ENCODE data around the gene BOD1L1.

The BOD1L1 gene

DNA sequence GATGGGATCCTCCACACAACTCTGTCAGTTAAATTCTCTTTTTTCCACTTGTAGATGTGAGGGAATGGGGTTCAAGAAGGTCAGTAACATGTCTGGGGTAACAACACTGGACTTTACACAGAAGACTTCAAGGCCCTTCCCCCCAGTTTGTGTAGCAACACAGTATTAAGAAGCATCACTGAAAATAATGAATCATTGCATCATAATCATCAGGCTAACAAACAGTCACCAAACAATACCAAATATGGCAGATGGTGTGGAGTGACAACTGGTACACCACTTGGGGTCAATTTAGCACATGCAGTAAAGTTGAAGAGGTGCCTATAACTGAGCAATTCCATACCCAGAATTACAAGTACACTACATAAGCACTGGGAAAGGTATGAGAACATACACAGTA is 38.6 kb downstream of the BOD1L1 start:
- H3K4me3 ChIP-seq (ENCODE audit: control insufficient read depth, low read depth, low read length) = no peak overlapping the region
- TF ChIP-seq, protein P1, sequence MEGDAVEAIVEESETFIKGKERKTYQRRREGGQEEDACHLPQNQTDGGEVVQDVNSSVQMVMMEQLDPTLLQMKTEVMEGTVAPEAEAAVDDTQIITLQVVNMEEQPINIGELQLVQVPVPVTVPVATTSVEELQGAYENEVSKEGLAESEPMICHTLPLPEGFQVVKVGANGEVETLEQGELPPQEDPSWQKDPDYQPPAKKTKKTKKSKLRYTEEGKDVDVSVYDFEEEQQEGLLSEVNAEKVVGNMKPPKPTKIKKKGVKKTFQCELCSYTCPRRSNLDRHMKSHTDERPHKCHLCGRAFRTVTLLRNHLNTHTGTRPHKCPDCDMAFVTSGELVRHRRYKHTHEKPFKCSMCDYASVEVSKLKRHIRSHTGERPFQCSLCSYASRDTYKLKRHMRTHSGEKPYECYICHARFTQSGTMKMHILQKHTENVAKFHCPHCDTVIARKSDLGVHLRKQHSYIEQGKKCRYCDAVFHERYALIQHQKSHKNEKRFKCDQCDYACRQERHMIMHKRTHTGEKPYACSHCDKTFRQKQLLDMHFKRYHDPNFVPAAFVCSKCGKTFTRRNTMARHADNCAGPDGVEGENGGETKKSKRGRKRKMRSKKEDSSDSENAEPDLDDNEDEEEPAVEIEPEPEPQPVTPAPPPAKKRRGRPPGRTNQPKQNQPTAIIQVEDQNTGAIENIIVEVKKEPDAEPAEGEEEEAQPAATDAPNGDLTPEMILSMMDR (conservative IDR thresholded peaks at IDR 0.05; ENCODE audit: control insufficient read depth, insufficient read depth, low read depth, low read length) = no peak
- peak; percentile 8 for DNase-seq (ENCODE audit: low read depth)

DNA sequence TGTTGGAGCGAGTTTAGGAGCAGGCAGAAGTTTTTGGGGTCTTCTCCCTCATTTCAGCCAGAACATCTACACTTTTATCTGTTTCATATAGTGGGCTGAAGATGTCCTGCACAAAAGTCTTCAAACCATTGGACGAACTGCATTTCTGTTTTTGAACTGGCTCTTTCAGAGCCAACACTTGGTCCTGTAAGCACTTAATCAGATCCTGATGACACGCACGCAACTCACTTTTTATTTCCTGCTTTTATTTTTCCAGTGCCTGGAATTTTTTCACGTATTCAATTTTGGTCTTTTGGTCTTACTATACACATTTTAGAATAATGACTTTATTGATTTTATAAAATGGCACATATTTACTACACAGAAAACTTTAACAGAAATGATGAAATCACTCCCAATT is 43.0 kb downstream of the BOD1L1 start:
- H3K4me3 ChIP-seq (ENCODE audit: control insufficient read depth, low read depth, low read length) = no peak overlapping the region
- peak; percentile 40 for DNase-seq (ENCODE audit: low read depth)
- TF ChIP-seq, protein P1 (conservative IDR thresholded peaks at IDR 0.05; ENCODE audit: control insufficient read depth, insufficient read depth, low read depth, low read length) = no peak

DNA sequence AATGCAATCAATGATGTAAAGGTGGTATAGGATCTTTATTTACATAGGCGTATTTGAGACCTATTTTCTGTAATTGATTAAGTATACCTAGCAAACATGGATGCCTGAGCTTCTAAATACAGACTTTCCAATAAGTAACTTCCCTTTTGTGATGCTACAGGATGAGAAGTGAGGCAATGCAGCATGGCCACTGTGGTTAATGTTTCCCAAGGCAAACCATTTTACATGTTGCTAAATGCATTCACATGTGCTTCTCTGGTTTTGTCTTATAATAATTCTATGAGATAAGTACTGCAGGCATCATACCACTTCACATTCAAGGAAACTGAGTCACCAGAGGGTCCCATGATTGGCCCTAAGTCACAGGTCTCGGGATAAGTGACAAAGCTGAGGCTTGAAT is 47.5 kb downstream of the BOD1L1 start:
- TF ChIP-seq, protein P1 (conservative IDR thresholded peaks at IDR 0.05; ENCODE audit: control insufficient read depth, insufficient read depth, low read depth, low read length) = no peak

DNA sequence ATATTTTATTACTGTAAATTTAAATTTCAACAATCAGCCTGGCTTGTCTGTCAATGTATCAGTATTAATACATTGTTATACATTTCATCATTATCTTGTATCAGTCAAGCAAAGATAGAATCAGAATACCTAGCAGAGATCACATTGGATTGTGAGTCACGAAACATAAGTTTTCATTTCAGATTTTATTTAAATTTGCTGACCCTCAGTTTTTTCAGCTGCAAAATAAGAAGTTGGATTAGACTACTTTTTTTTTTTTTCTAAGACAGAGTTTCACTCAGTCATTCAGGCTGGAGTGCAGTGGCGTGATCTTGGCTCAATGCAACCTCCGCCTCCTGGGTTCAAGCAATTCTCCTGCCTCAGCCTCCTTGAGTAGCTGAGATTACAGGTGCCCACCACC is 49.9 kb downstream of the BOD1L1 start:
- TF ChIP-seq, protein P1 (conservative IDR thresholded peaks at IDR 0.05; ENCODE audit: control insufficient read depth, insufficient read depth, low read depth, low read length) = no peak
- no peak overlapping the region for H3K4me3 ChIP-seq (ENCODE audit: control insufficient read depth, low read depth, low read length)
- DNase-seq (ENCODE audit: low read depth) = no peak

More for the DNA sequence above, 47.5 kb downstream of the BOD1L1 start:
- no peak overlapping the region for H3K4me3 ChIP-seq (ENCODE audit: control insufficient read depth, low read depth, low read length)
- DNase-seq (ENCODE audit: low read depth) = no peak

DNA sequence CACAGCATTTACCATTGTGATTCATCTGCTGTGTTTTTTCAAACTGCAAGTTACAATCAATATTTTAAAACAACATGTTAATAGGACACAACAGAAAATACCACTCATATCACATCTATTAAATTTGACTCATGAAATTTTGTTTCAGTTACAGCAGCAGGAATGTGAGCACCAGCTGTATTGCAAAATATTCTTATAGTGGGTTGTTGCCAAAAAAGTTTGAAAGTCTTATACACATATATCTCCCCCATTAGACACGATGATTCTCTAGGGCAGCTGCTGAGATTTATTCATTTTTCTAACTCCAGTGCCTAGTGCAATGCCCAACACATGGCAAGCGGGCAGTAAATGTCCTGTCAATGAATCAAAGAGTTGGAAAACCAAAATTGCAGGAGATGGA is 56.6 kb downstream of the BOD1L1 start:
- TF ChIP-seq, protein P1 (conservative IDR thresholded peaks at IDR 0.05; ENCODE audit: control insufficient read depth, insufficient read depth, low read depth, low read length) = no peak
- H3K4me3 ChIP-seq (ENCODE audit: control insufficient read depth, low read depth, low read length) = no peak overlapping the region
- DNase-seq (ENCODE audit: low read depth) = no peak

DNA sequence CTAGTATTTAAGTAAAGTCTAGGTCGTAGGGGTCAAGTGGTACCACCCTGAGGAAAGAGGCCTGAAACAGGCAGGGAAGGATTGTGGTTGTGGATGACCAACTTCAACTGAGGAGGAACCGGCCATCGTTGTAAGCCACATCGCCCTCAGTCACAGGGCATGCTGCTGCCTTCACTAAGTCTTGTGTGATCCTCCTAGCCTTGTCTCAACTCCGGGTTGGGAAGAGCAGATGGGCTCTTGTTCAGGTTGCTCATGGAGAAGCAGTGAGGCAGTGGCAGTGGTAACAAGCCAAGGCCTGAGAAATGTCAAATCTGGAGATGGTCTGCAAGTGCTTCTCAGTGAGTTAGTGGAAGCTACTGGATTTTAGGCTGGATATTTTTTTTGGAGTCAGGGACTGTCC is 60.4 kb downstream of the BOD1L1 start:
- no peak for DNase-seq (ENCODE audit: low read depth)
- no peak overlapping the region for H3K4me3 ChIP-seq (ENCODE audit: control insufficient read depth, low read depth, low read length)
- TF ChIP-seq, protein P1 (conservative IDR thresholded peaks at IDR 0.05; ENCODE audit: control insufficient read depth, insufficient read depth, low read depth, low read length) = no peak

DNA sequence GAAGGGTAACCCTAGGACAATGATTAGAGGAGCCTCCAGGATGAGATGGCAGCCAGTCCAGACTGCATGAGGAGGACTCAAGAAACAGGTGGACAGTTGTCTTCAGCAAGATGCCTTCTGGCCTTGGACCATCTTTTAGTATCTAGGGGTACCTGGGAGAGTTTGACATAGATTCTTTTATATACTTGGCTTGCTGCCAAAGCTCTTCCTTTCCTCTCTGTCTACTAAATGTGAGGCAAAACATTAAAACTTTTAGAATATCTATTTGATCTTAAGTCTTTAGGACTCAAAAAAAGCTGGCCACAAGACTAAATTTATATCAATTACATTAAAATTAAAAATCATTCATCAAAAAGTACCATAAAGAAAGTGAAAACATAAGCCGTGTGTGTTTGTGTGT is 64.6 kb downstream of the BOD1L1 start:
- no peak for DNase-seq (ENCODE audit: low read depth)
- no peak overlapping the region for H3K4me3 ChIP-seq (ENCODE audit: control insufficient read depth, low read depth, low read length)
- TF ChIP-seq, protein P1 (conservative IDR thresholded peaks at IDR 0.05; ENCODE audit: control insufficient read depth, insufficient read depth, low read depth, low read length) = no peak
